Upper lobe of left lung (tissue), 4 donors: Measurements from ENCODE around the gene HPCA.

Source experiments
- CTCF ChIP-seq, 6 experiments: fragments of 450-650 bp in 4 of 6; fragments of 200-600 bp in 2 of 6; sonication (generic) in 2 of 6; IDR thresholded peaks; one replicate each; pipeline ENCODE4 v1.5.1; 2016 to 2019; ENCODE audit warnings: antibody characterized with exemption in 6 of 6
- POLR2AphosphoS5 ChIP-seq, 2 donors: sonication (generic); formaldehyde crosslinking; IDR thresholded peaks; one replicate each; pipeline ENCODE4 v1.5.1; 2017; ENCODE audit warnings: antibody characterized with exemption in 2 of 2

- TF ChIP-seq CTCF (IDR thresholded peaks at IDR 0.05) (peak in 2 of 6 experiments; percentile 15 to 20), POLR2AphosphoS5 (IDR thresholded peaks at IDR 0.05) (no peak)
Observed at GRCh38 chr1:32924881-32925344, 38.6 kb downstream of the HPCA start.
